H9 (cell line): Measurements from ENCODE around the gene BMERB1. TPM values are rescaled to one million over a fixed set of nuclear protein-coding genes. Genes with fewer than 3 reads are reported as not detected.

Source experiments
- DNase-seq: peaks from one replicate; pipeline ENCODE4 v3.0.0-alpha.2; 2017
- H2AFZ ChIP-seq: one replicate; pipeline ENCODE4 v1.6.1; 2013; ENCODE audit warnings: mild to moderate bottlenecking, low read length, control low read depth, moderate library complexity
- H2AK5ac ChIP-seq: 2 replicates; pipeline ENCODE4 v1.6.1; 2013; ENCODE audit warnings: low read length, control low read depth, mixed read lengths; ENCODE audit not compliant: insufficient read length
- H2BK120ac ChIP-seq: one replicate; pipeline ENCODE4 v1.6.1; 2013; ENCODE audit warnings: low read depth, mild to moderate bottlenecking, low read length, control low read depth, inconsistent platforms; ENCODE audit not compliant: poor library complexity, severe bottlenecking
- H2BK12ac ChIP-seq: 2 replicates; pipeline ENCODE4 v1.6.1; 2013; ENCODE audit warnings: low read length, control low read depth, mixed read lengths, low read depth; ENCODE audit not compliant: insufficient read length
- H2BK15ac ChIP-seq: 2 replicates; pipeline ENCODE4 v1.6.1; 2013; ENCODE audit warnings: low read depth, low read length, control low read depth
- H2BK20ac ChIP-seq: one replicate; pipeline ENCODE4 v1.6.1; 2013; ENCODE audit warnings: low read depth, mild to moderate bottlenecking, low read length, control low read depth, inconsistent platforms; ENCODE audit not compliant: poor library complexity, severe bottlenecking
- H2BK5ac ChIP-seq: 2 replicates; pipeline ENCODE4 v1.6.1; 2013; ENCODE audit warnings: low read length, control low read depth, mixed read lengths; ENCODE audit not compliant: insufficient read length
- H3K14ac ChIP-seq: 2 replicates; pipeline ENCODE4 v1.6.1; 2013; ENCODE audit warnings: low read length, control low read depth; ENCODE audit not compliant: insufficient read depth
- H3K18ac ChIP-seq: 2 replicates; pipeline ENCODE4 v1.6.1; 2013; ENCODE audit warnings: low read depth, mild to moderate bottlenecking, mixed read lengths, low read length, control low read depth; ENCODE audit not compliant: insufficient read length
- H3K23ac ChIP-seq: 2 replicates; pipeline ENCODE4 v1.6.1; 2013; ENCODE audit warnings: low read length, control low read depth, mixed read lengths, low read depth; ENCODE audit not compliant: insufficient read length
- H3K23me2 ChIP-seq: 2 replicates; pipeline ENCODE4 v1.6.1; 2013; ENCODE audit warnings: low read depth, mild to moderate bottlenecking, mixed read lengths, low read length, control low read depth; ENCODE audit not compliant: insufficient read length, poor library complexity, severe bottlenecking
- H3K27ac ChIP-seq: 2 replicates; pipeline ENCODE4 v1.5.1; 2013; ENCODE audit warnings: low read length, control low read depth, mixed read lengths, low read depth; ENCODE audit not compliant: insufficient read length
- H3K27me3 ChIP-seq: 2 replicates; pipeline ENCODE4 v1.6.1; 2013; ENCODE audit warnings: low read length, control low read depth, inconsistent platforms; ENCODE audit not compliant: insufficient read depth
- H3K4ac ChIP-seq: 2 replicates; pipeline ENCODE4 v1.6.1; 2013; ENCODE audit warnings: low read depth, mild to moderate bottlenecking, control low read depth, inconsistent platforms, low read length, moderate library complexity
- H3K4me1 ChIP-seq: 2 replicates; pipeline ENCODE4 v1.6.1; 2013; ENCODE audit warnings: low read length, control low read depth, inconsistent platforms; ENCODE audit not compliant: insufficient read depth
- H3K4me2 ChIP-seq: 2 replicates; pipeline ENCODE4 v1.6.1; 2013; ENCODE audit warnings: low read length, control low read depth, mixed read lengths; ENCODE audit not compliant: insufficient read length, insufficient read depth
- H3K56ac ChIP-seq: 2 replicates; pipeline ENCODE4 v1.6.1; 2013; ENCODE audit warnings: low read depth, mild to moderate bottlenecking, mixed read lengths, low read length, control low read depth; ENCODE audit not compliant: insufficient read length
- H3K79me1 ChIP-seq: 2 replicates; pipeline ENCODE4 v1.6.1; 2013; ENCODE audit warnings: low read depth, mild to moderate bottlenecking, moderate library complexity, low read length, control low read depth, inconsistent platforms; ENCODE audit not compliant: insufficient read depth, poor library complexity, severe bottlenecking
- H3K79me2 ChIP-seq: 2 replicates; pipeline ENCODE4 v1.6.1; 2013; ENCODE audit warnings: low read length, control low read depth, inconsistent platforms; ENCODE audit not compliant: insufficient read depth
- H3K9ac ChIP-seq: 2 replicates; pipeline ENCODE4 v1.6.1; 2013; ENCODE audit warnings: low read length, control low read depth, mixed read lengths; ENCODE audit not compliant: insufficient read length; ENCODE audit errors: extremely low read depth
- H3K9me3 ChIP-seq: one replicate; pipeline ENCODE4 v1.6.1; 2013; ENCODE audit warnings: low read depth, low read length, inconsistent platforms; ENCODE audit not compliant: control insufficient read depth
- H3T11ph ChIP-seq: one replicate; pipeline ENCODE4 v1.6.1; 2013; ENCODE audit warnings: mild to moderate bottlenecking, low read length, control low read depth, inconsistent platforms
- H4K20me1 ChIP-seq: one replicate; pipeline ENCODE4 v1.6.1; 2013; ENCODE audit not compliant: control insufficient read depth, insufficient read length, insufficient read depth
- H4K5ac ChIP-seq: 2 replicates; pipeline ENCODE4 v1.6.1; 2013; ENCODE audit warnings: low read depth, mild to moderate bottlenecking, mixed read lengths, low read length, control low read depth; ENCODE audit not compliant: insufficient read length
- H4K8ac ChIP-seq: replicated peaks from 2 replicates; pipeline ENCODE4 v1.6.1; 2013; ENCODE audit warnings: low read length, control low read depth, mixed read lengths, low read depth; ENCODE audit not compliant: insufficient read length
- H4K91ac ChIP-seq: 2 replicates; pipeline ENCODE4 v1.6.1; 2013; ENCODE audit warnings: low read depth, mild to moderate bottlenecking, moderate library complexity, mixed read lengths, low read length, control low read depth; ENCODE audit not compliant: insufficient read length
- H3K27ac Mint-ChIP-seq, 3 experiments: 2 replicates in 2 of 3; 3 replicates in 1 of 3; pipeline ENCODE4 v1.8.0; 2020 to 2021; ENCODE audit warnings: mixed read lengths in 3 of 3, mild to moderate bottlenecking in 1 of 3, moderate library complexity in 1 of 3
- H3K27me3 Mint-ChIP-seq: 2 replicates; pipeline ENCODE4 v1.8.0; 2021; ENCODE audit warnings: low read depth, mild to moderate bottlenecking, moderate library complexity, mixed read lengths
- H3K36me3 Mint-ChIP-seq, 3 experiments: 2 replicates in 2 of 3; 3 replicates in 1 of 3; pipeline ENCODE4 v1.8.0; 2020 to 2021; ENCODE audit warnings: low read depth in 3 of 3, mixed read lengths in 3 of 3; ENCODE audit not compliant: insufficient read depth in 1 of 3
- H3K4me1 Mint-ChIP-seq, 2 experiments: 2 replicates each; pipeline ENCODE4 v1.8.0; 2020; ENCODE audit warnings: mixed read lengths in 2 of 2
- H3K4me3 Mint-ChIP-seq, 2 experiments: 2 replicates in 1 of 2; 3 replicates in 1 of 2; pipeline ENCODE4 v1.8.0; 2020 to 2021; ENCODE audit warnings: mild to moderate bottlenecking in 2 of 2, mixed read lengths in 2 of 2, moderate library complexity in 1 of 2
- H3K9me3 Mint-ChIP-seq, 2 experiments: 2 replicates in 1 of 2; 3 replicates in 1 of 2; pipeline ENCODE4 v1.8.0; 2020; ENCODE audit warnings: mild to moderate bottlenecking in 2 of 2, mixed read lengths in 2 of 2, moderate library complexity in 1 of 2
- CTCF ChIP-seq: fragments of 200-600 bp; sonication (generic); conservative IDR thresholded peaks from 3 replicates; pipeline ENCODE4 v1.8.0; 2021; ENCODE audit warnings: antibody characterized with exemption, mild to moderate bottlenecking
- WGBS: extraction: QIAGEN DNeasy Blood & Tissue Kit; methylation state at CpG from one replicate; pipeline ENCODE4 v1.1.7; 2013; ENCODE audit warnings: missing lambda C conversion rate, low lambda C conversion rate, mixed read lengths; ENCODE audit not compliant: insufficient read length; ENCODE audit errors: extremely low coverage; 5-methylcytosine and 5-hydroxymethylcytosine counted together
- total RNA-seq: library from RNA; stranded (reverse); gene quantifications from 2 replicates; pipeline ENCODE4 v1.2.1, GENCODE V29; 2021

BMERB1 gene
- total RNA-seq, 1 experiment from 2014 or later: 19.5 TPM

- peaks cover 9 to 10% of the 10 kb centered on the region in 2 experiments for H3K4me1 Mint-ChIP-seq
- WGBS: no CpG with 5 or more reads among the region's 4 CpGs
Observed at GRCh38 chr16:15439102-15439501, 4.7 kb downstream of the BMERB1 start.

More at GRCh38 chr16:15439102-15439501, 4.7 kb downstream of the BMERB1 start:
- no peak overlapping the region for H3K18ac ChIP-seq
- no peak overlapping the region for H2BK5ac ChIP-seq
- Mint-ChIP-seq H3K36me3 (peaks cover 0 to 2% (median 0%) of the 10 kb centered on the region in 3 experiments; a peak in 1 of 7 replicates), H3K27ac (no peak overlapping the region), H3K4me3 (no peak overlapping the region), H3K27me3 (peaks cover 25% of the 10 kb centered on the region), H3K9me3 (no peaks in the 10 kb centered on the region; a peak in 1 of 5 replicates)
- H2BK12ac ChIP-seq: no peak overlapping the region
- H2AFZ ChIP-seq: no peak overlapping the region
- H3K23ac ChIP-seq: no peak overlapping the region
- no peaks in the 10 kb centered on the region for H3K4me1 ChIP-seq
- no peak overlapping the region for H4K91ac ChIP-seq
- H4K5ac ChIP-seq: no peak overlapping the region
- H3K14ac ChIP-seq: no peak overlapping the region
- no peaks in the 10 kb centered on the region for H3K79me1 ChIP-seq
- H3K4ac ChIP-seq: no peak overlapping the region
- peaks cover 11% of the 10 kb centered on the region for H3K23me2 ChIP-seq
- H3K9me3 ChIP-seq: no peaks in the 10 kb centered on the region
- no peaks in the 10 kb centered on the region for H4K20me1 ChIP-seq
- no peak overlapping the region for H2BK120ac ChIP-seq
- H3K4me2 ChIP-seq: no peak overlapping the region
- no peak overlapping the region for H4K8ac ChIP-seq
- DNase-seq: no peak
- H3K27ac ChIP-seq: no peak overlapping the region
- no peaks in the 10 kb centered on the region for H3K79me2 ChIP-seq
- H2BK15ac ChIP-seq: no peak overlapping the region
- H3K27me3 ChIP-seq: no peaks in the 10 kb centered on the region; the same call in 1 of the 2 replicates
- TF ChIP-seq CTCF: no peak
- H3K56ac ChIP-seq: no peak overlapping the region
- no peak overlapping the region for H3T11ph ChIP-seq
- no peak overlapping the region for H3K9ac ChIP-seq
- H2AK5ac ChIP-seq: no peak overlapping the region
- H2BK20ac ChIP-seq: no peak overlapping the region
